ENCODE measurements around the gene STAC3.

The STAC3 gene

DNA sequence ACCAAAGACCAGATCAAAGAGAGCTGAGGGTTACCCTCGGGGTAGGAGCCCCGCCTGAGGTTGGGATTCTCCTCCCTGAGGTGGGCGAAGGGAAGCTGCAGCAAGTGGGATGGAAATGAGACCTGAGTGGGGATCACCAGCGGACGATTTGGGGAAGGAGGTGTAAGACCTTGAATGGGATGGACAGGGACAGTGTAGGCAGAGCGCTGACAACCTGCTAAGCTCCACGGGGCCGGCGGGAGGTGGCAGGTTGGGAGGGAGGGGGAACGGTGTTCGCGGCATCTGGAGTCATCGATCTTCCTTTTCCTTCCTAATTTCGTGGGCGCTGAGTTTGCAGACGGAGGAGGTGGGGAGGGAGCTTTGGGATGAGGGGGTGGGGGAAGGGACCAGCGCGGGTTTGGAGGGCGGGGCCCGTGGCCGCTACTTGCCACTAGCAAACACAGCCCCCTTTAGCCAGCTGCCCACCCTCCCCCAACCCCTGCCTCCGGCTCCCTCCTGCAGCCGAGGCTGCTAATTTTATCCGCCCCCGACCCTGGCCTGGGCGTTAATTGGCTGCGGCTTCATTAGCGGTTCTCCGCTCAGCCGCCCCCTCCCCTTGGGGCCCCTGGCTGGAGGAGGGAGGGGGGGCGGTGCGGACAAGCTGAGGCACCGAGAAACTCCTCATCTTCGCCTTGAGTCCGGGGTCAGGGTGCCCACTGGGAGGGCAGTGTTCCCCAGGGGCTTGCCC lies 24.2 kb downstream of the STAC3 start:
- Mint-ChIP-seq H3K36me3 (ENCODE audit: low read depth) (peaks cover 17% of the 10 kb centered on the region), H3K4me1 (ENCODE audit: low read depth) (peaks cover 71% of the 10 kb centered on the region), H3K4me3 (peak overlapping the region; percentile 41), H3K9me3 (no peaks in the 10 kb centered on the region), H3K27ac (no peak overlapping the region), H3K27me3 (peaks cover 63% of the 10 kb centered on the region)
- intact Hi-C loops (cut with micrococcal nuclease), result no loop called here

DNA sequence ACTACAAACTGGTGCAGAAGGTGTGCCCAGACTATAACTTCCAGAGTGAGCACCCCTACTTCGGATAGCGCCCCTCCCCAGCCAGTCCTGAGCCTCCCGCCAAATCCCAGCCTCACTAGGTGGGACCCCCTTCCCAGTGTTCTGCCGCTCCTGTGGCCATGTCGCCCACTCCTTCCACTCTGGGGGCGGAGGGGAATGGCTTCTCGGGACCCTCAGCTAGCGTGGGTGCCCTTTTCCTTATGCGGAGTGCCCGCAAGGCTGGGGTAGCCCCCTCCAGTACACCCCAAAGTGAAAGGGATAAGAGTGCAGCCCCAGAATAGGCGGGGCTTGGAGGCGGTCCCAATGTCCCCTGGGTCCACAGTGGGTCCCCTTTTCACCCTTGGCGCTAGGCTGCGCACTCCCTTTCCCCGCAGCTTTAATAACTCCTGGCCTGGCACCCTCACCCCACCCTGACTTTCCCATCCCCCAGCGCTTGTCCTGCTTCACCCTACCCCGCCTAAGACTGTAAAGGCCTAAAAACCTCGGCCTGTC lies 25.2 kb downstream of the STAC3 start:
- Mint-ChIP-seq H3K27ac (no peak overlapping the region), H3K27me3 (peaks cover 74% of the 10 kb centered on the region), H3K9me3 (no peaks in the 10 kb centered on the region), H3K36me3 (ENCODE audit: low read depth) (peaks cover 9% of the 10 kb centered on the region), H3K4me1 (ENCODE audit: low read depth) (peaks cover 70% of the 10 kb centered on the region), H3K4me3 (no peak overlapping the region)
- intact Hi-C loops (cut with micrococcal nuclease), result loop anchor here (1.0 kb wide), 1 partner anchor 18 kb away; no protein-coding TSS in a partner anchor

DNA sequence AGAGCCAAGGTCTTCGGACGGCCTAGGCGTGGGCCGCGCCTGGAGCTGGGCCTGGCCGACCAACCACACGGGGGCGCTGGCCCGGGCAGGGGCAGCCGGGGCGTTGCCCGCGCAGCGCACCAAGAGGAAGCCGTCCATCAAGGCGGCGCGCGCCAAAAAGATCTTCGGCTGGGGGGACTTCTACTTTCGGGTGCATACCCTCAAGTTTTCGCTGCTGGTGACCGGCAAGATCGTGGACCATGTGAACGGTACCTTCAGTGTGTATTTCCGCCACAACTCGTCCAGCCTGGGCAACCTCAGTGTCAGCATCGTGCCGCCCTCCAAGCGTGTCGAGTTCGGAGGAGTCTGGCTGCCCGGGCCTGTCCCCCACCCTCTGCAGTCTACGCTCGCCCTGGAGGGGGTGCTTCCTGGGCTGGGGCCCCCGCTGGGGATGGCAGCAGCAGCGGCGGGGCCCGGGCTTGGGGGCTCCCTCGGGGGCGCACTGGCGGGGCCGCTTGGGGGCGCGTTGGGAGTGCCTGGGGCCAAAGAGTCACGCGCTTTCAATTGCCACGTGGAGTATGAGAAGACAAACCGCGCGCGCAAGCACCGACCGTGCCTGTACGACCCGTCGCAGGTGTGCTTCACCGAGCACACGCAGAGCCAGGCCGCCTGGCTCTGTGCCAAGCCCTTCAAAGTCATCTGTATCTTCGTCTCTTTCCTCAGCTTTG lies 25.9 kb downstream of the STAC3 start:
- Mint-ChIP-seq H3K4me3 (peak overlapping the region; percentile 27), H3K27me3 (peaks cover 78% of the 10 kb centered on the region), H3K36me3 (ENCODE audit: low read depth) (peaks cover 7% of the 10 kb centered on the region), H3K4me1 (ENCODE audit: low read depth) (peaks cover 66% of the 10 kb centered on the region), H3K27ac (no peak overlapping the region), H3K9me3 (no peaks in the 10 kb centered on the region)
- intact Hi-C loops (cut with micrococcal nuclease), result loop anchor here (1.0 kb wide), 2 partner anchors 14 to 18 kb away; no protein-coding TSS in a partner anchor

DNA sequence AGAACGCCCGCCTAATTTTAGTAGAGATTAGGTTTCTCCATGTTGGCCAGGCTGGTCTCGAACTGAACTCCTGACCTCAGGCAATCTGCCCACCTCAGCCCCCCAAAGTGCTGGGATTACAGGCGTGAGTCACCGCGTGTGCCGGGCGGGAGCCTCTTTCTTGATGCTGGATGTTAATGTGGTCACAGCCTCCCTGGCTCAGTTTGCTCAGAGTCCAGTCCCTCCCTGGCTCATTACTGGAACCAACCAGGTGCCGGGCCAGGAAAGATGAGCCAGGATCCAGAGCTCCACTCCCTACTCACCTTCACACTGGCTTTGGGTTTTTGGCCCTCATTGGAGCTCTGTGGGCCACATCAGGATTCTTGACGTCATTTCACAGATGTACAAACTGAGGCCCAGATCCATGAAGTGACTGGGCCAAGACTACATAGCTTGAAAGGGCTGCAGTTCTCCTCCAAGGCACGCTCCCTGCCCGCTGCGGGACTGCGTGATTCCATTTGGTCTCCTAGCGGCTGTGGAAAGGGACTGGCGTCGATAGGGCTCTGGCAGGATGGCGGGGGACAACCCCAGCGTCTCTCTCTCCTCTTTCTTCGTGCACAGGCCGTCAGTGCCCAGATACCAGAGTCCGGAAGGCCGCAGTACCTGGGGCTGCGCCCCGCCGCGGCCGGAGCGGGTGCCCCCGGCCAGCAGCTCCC lies 26.6 kb downstream of the STAC3 start:
- peaks cover 64% of the 10 kb centered on the region for H3K4me1 Mint-ChIP-seq (ENCODE audit: low read depth)
- no peak overlapping the region for H3K4me3 Mint-ChIP-seq
- H3K36me3 Mint-ChIP-seq (ENCODE audit: low read depth), result peaks cover under 1% of the 10 kb centered on the region
- intact Hi-C loops (cut with micrococcal nuclease), result loop anchor here (1.0 kb wide), 1 partner anchor 15 kb away; no protein-coding TSS in a partner anchor
- H3K27ac Mint-ChIP-seq, result no peak overlapping the region
- H3K27me3 Mint-ChIP-seq, result peaks cover 84% of the 10 kb centered on the region
- no peaks in the 10 kb centered on the region for H3K9me3 Mint-ChIP-seq

DNA sequence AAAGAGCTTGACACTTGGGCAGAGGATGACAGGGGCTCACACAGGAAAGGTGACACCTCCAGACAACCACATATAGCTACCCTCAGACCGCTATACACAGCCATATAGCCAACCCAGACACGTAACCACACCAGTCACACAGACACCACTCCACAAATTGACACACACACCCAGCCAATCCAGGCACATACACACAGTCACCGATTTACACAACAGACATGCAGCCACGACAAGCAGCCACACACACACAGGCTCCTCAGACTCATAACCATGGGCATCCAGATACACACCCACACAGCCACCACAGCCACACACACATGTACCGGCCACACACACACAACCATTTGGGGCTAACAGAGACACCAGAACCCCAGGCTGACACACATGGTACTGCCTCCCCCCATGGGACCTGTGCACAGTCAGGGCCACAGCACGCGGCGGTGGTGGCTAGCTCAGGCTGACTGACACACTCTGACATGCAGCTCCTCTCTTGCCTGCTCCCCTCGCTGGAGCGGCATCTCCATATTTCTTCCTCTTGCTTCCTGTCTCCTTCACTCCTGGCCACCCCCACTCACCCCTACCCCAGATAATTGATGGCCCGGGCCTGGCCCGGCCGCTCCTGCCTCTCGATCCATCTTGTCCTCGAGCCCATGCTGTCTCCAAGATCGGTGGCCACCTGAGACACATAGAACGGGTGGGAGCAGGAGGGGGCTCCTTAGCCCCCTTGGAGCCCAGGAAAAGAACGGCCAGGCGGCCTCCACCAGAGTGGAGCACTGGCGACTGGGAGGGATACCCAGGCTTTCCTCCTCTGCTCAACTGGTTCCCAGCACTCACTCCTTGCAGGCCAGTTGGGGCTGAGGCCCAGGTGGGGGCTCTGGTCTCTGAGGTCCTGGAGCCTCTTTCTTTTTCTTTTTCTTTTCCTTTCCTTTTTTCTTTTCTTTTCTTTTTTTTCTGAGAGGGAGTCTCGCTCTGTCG lies 27.5 kb downstream of the STAC3 start:
- Mint-ChIP-seq H3K9me3 (no peaks in the 10 kb centered on the region), H3K4me3 (no peak overlapping the region), H3K36me3 (ENCODE audit: low read depth) (no peaks in the 10 kb centered on the region), H3K4me1 (ENCODE audit: low read depth) (peaks cover 57% of the 10 kb centered on the region), H3K27me3 (peaks cover 91% of the 10 kb centered on the region), H3K27ac (no peak overlapping the region)
- intact Hi-C loops (cut with micrococcal nuclease), result loop anchor here (1.0 kb wide), 1 partner anchor 16 kb away; no protein-coding TSS in a partner anchor

DNA sequence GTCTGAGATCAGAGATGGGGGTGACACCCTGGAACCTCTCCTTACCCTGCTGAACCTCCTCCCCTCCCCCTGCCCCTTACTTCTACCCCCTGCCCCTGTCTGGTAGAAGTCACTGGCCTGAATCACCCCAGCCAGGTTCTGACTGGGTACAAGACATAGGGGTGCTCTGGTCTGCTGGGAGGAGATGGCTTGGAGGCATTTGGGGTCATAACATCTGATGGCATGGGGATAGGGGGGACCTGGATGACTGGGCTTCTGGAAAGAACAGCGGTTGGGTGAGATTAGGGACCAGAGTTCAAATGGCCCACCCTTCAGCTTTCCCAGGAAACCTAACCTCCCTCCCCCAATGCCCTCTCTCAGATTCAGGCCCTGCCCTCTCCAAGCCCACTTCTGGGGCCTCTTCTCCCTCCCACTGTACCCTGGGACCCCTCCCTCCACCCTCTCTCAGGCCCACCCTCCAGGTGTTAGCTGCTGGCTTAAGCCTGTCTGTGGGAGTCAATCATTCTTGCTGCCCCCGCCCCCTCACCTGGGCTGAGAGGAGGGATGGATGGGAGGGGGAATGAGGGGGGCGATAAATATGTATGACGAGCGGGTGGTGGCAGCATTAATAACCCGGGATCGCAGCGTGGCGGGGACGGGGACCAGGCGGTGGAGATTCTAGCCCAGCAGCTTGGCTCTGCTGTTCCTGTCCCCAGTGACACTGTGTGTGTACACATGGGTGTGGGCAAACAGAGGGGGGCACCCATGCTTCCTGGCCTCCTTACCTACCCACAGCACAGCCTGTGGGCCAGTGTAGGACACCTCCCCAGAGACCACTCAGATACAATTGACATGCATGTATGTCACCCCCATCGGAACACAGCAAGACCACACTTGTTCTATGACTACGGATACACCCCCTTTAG lies 28.4 kb downstream of the STAC3 start:
- H3K27me3 Mint-ChIP-seq, result peaks cover 95% of the 10 kb centered on the region
- H3K36me3 Mint-ChIP-seq (ENCODE audit: low read depth), result no peaks in the 10 kb centered on the region
- H3K4me1 Mint-ChIP-seq (ENCODE audit: low read depth), result peaks cover 55% of the 10 kb centered on the region
- no peak overlapping the region for H3K4me3 Mint-ChIP-seq
- H3K9me3 Mint-ChIP-seq, result no peaks in the 10 kb centered on the region
- intact Hi-C loops (cut with micrococcal nuclease), result no loop called here
- H3K27ac Mint-ChIP-seq, result no peak overlapping the region

DNA sequence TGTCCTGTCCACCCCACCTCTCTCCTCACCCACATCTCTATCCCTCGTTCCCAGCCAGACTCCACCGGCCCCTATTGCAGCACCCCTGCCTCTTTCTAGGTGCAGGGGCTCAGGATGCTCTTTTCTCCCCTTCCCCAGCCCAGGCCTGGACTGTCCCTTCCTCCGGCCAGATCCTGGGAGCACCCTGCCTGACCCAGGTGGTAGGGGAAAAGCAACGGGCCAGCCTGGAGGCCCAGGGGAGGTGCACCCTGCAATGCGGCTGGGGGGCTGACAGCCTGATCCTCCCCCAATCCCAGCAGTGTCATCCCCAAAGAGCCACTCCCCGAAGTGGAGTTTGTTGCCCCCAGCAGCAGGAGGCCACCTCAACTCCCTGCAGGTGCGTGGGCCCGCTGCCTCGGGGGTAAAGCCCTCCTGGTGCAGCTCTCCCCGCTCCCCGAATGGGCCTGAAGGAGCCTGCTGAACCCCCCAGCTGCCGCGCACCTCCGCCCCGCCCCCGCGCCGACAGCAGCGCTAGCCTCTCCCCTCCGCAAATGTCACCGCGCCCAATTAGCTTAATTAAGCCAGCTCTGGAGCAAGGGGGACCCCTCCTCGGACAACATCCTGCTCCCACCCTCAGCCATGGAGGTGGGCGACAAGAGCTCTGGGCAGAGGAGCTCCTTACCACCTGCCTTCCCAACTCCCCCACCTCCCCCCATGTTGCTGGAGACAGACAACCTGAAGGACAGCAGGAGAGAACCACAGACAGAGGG lies 29.6 kb downstream of the STAC3 start:
- H3K27me3 Mint-ChIP-seq, result peaks cover 93% of the 10 kb centered on the region

DNA sequence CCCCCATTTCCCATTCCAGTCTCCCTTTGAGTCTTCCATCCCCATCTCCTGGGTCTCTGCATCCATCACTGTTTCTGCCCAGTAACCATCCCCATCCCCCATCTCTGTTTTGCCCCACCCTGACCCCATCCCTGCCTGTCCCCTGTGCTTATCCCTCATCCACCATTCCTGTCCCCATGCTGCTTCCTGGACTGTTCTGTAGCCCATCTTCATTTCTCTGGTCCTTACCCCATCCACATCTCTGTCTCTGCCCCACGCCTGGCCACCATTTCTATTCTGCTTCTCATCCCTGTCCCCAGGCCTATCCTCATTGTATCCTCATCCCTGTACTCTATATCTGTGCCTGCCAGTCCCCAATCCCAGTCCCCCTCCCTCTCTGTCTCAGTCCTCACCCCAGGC lies 30.2 kb downstream of the STAC3 start:
- H3K4me1 Mint-ChIP-seq (ENCODE audit: low read depth), result peaks cover 53% of the 10 kb centered on the region
- peaks cover 91% of the 10 kb centered on the region for H3K27me3 Mint-ChIP-seq
- no peak overlapping the region for H3K4me3 Mint-ChIP-seq
- H3K9me3 Mint-ChIP-seq, result no peaks in the 10 kb centered on the region
- no peak overlapping the region for H3K27ac Mint-ChIP-seq
- intact Hi-C loops (cut with micrococcal nuclease), result no loop called here
- no peaks in the 10 kb centered on the region for H3K36me3 Mint-ChIP-seq (ENCODE audit: low read depth)

More for the DNA sequence above, 29.6 kb downstream of the STAC3 start:
- Mint-ChIP-seq H3K36me3 (ENCODE audit: low read depth) (no peaks in the 10 kb centered on the region), H3K27ac (no peak overlapping the region), H3K4me1 (ENCODE audit: low read depth) (peaks cover 51% of the 10 kb centered on the region), H3K4me3 (no peak overlapping the region), H3K9me3 (no peaks in the 10 kb centered on the region)
- intact Hi-C loops (cut with micrococcal nuclease), result no loop called here

DNA sequence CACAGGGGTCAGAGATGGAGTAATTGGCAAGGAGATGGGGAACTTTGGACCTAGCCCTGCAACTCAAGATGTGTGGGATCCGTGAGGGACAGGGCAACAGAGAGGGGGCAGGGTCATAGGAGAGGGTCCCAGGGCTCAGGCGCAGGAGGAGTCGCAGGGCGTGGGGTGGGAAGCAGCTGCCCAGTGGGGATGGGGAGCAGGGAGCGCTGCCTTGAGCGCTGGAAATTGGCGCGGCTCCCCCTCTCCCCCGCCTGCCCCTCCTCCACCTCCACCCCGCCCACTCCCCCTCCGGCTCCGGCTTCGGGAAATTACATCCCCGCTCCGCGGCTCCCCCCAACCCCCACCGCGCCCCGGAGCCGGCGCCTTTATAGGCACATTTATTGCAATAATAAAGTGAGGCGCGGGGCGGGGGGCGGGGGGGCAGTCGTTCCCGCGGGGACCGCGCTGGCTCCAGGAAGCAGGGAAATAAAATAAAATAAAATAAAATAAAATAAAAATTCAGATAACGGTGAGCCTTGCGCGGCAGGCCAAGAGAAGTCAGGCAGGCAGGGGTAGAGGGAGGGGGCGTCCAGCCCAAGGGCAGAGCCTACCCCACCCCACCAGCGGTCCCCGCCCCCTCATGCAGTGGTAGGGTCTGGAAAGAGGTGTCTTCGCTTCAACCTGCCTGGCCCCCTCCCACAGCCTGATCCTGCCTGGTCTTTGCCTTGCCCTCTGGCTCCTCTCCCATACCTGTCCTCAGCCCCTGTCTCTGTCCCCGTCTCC lies 30.8 kb downstream of the STAC3 start:
- Mint-ChIP-seq H3K27ac (no peak overlapping the region), H3K4me3 (no peak overlapping the region), H3K36me3 (ENCODE audit: low read depth) (no peaks in the 10 kb centered on the region), H3K27me3 (peaks cover 92% of the 10 kb centered on the region), H3K9me3 (no peaks in the 10 kb centered on the region), H3K4me1 (ENCODE audit: low read depth) (peaks cover 53% of the 10 kb centered on the region)
- intact Hi-C loops (cut with micrococcal nuclease), result no loop called here

DNA sequence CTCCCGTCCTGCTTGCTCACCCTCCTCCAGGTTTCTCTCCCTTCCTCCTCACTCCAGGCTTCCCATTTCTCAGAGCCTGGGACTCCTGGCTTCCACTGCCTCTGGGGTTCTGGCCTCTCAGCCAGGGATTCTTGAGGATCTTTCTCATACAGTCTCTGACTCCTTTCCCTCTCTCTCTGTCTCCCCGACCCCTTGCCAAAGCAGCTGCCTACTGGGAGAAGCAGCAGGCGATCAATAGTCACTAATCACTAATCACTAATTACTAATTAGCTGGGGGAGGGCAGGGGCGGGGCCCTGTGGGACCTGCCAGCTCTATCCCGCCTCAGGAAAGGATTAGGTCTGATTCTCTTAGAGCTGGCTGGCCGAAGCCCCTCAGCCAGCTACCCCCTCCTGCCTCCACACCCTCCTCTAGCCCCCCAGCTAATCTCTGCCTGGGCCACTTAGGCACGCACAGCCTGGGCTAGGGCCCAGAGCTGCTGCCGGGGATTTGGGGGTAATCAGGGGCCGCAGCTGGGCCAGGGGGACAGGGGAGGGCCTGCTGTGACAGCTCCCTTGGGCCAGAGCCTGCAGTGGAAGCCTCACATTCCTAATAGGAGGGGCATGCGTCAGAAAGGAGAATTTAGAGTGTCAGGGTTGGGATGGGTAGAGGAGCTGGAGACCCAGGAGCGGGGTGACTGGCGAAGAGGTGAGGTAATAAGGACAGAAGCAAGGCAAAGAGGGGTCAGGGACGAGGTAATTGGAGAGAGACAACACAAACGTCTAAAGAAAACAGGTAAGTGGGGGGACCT lies 31.6 kb downstream of the STAC3 start:
- Mint-ChIP-seq H3K27me3 (peaks cover 92% of the 10 kb centered on the region), H3K4me1 (ENCODE audit: low read depth) (peaks cover 58% of the 10 kb centered on the region), H3K36me3 (ENCODE audit: low read depth) (no peaks in the 10 kb centered on the region), H3K27ac (no peak overlapping the region), H3K4me3 (no peak overlapping the region), H3K9me3 (no peaks in the 10 kb centered on the region)
- intact Hi-C loops (cut with micrococcal nuclease), result no loop called here

Data from dendritic cell treated with granulocyte-macrophage colony-stimulating factor and Interleukin-4, amounts not matched to agents 40 ng/mL and 50 ng/mL, for 4 days (primary cell).